GM12874 (cell line): ENCODE measurements around the gene NFATC1.

Experiments
- CTCF ChIP-seq: IDR thresholded peaks from 2 replicates; pipeline ENCODE4 v1.5.1; 2011; ENCODE audit warnings: low read depth, mild to moderate bottlenecking, control low read depth, low read length, moderate library complexity; ENCODE audit not compliant: insufficient read depth

The NFATC1 gene

GRCh38 chr18:79578396-79579260 lies 182.9 kb downstream of the NFATC1 start:
- no peak for TF ChIP-seq CTCF
